SK-N-MC (cell line): ENCODE results near the gene NFE2.

Source experiments
- EZH2 ChIP-seq: fragments of 200-600 bp; sonication (generic); IDR thresholded peaks from one replicate; pipeline ENCODE4 v1.6.1; 2017; ENCODE audit warnings: antibody characterized with exemption
- FOXP2 ChIP-seq: optimal IDR thresholded peaks from 2 replicates; pipeline ENCODE3; 2011; ENCODE audit warnings: mild to moderate bottlenecking, moderate library complexity; ENCODE audit not compliant: insufficient read depth; ENCODE audit errors: extremely low read length, control extremely low read depth

- TF ChIP-seq EZH2 (no peak), FOXP2 (no peak)
These were observed 5.8 kb downstream of the NFE2 start for GRCh38 chr12:54294953-54295566.
